ENCODE measurements around the gene RNF7.
"Not testable (repeated sequence)": the region's sequence is repeated elsewhere in the genome, so short reads cannot be mapped to it uniquely, and the experiment has no call there.

Gene RNF7

DNA sequence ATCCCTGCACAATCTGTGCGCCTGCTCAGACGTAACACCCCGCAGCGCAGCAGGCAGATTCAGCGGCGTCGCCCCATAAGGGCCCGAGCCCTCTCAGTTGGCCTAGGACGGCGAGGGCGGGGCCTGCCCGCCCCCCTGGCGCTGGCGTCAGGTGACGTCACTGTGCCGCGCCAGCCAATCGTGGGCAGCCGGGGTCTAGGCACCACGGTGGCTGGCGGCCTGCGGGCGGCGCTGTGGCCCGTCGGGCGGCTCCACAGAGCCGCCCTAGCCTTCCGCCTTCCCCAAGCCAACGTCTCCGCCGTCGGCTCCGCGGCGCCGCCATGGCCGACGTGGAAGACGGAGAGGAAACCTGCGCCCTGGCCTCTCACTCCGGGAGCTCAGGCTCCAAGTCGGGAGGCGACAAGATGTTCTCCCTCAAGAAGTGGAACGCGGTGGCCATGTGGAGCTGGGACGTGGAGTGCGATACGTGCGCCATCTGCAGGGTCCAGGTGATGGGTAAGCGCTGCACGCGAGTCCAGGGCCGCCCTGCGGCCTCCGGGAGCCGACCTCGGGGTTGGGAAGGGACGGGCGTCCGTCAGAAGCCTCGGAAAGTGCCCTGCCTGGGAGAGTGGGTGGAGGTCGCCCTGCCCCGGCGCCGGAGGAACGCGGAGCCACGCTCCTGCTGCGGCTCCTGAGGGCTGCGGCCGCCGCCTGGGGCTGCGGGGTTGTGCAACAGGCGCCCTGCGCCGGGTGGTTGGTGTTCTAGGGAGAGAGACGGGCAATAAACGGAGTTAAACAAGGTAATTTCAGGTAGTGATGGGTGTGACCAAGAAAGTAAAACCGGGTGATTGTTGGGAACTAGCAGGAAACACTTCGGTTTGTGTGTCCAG lies at the start of gene RNF7:
RNF7 (plus strand) TSS at position 277 of the 869 bp plus-strand sequence; CDS start at position 321, 44 bp downstream.
- peak; percentile 87 for DNase-seq (ENCODE audit: low read depth)

DNA sequence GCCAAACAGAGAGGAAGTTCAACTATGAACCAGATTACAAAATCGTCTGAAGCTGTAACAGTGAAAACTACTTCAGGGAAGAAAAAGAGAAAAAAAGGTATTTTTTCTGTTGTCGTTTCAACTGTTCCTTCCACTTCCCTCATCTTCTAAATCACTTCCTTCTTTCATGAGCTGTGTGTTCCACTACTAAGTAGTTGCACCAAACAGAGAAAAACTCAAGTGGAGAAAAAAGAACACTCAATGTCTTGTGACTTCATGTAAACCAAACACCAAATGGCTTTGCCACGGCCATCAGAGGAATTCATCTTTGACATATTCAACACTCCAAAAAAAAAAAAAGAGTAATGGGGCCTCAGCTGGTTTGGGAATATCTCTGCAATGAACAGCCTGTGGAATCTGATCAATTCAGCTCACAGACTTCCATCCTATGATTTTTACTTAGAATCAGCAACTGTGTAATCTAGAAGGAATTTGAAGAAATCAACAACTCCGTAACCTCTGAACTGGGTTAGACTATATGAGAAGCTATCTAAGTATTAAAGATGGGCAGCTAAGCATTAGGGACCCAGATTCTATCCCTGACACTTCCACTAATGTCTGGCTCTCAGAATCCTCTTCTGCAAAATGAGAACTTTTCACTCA lies 47.5 kb upstream of the RNF7 start:
- no peak for DNase-seq (ENCODE audit: low read depth)

DNA sequence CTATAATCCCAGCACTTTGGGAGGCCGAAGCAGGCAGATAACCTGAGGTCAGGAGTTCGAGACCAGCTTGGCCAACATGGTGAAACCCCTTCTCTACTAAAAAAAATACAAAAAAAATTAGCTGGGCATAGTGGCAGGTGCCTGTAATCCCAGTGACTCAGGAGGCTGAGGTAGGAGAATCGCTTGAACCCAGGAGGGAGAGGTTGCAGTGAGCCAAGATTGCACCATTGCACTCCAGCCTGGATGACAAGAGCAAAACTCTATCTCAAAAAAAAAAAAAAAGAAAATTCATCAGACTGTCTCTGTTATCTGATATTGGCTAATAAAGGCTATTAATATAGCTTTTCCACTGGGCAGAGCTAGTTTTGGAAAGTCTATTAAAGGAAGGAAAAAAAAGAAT lies 46.6 kb upstream of the RNF7 start:
- not testable (repeated sequence) for DNase-seq (ENCODE audit: low read depth)

DNA sequence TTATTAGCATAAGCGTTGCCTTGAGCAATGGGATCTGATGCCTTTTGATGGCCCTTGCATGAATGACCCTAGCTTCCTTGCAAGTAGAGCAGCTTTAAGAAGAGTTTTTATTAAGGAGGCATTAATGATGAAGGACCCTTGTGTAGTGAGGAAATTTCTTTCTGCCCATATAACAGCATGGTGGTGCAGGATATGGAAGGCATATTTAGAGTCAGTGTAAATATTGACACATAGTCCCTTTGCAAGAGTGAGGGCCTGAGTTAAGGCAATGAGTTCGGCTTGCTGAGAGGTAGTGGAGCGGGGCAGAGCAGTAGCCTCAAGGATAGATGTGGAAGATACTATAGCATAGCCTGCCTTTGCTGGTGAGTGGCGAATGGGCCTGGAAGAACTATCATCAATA lies 45.1 kb upstream of the RNF7 start:
- not testable (repeated sequence) for DNase-seq (ENCODE audit: low read depth)

DNA sequence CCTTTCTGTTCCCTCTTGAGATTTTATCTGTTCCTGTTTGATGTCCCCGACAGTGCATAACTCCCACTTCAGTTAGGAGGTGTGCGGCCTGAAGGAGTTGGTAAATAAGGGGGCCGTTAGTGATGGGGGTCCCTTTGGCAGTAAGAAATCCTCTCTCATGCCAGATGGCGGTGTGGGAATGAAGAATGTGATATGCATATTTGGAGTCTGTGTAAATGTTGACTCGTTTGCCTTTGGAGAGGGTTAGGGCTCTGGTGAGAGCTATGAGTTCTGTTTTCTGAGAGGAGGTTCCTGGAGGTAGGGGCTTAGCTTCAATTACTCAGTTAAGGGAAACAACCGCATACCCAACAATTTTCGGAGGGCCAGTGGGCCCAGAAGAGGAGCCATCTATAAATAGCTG lies 38.8 kb upstream of the RNF7 start:
- DNase-seq (ENCODE audit: low read depth), result no peak

DNA sequence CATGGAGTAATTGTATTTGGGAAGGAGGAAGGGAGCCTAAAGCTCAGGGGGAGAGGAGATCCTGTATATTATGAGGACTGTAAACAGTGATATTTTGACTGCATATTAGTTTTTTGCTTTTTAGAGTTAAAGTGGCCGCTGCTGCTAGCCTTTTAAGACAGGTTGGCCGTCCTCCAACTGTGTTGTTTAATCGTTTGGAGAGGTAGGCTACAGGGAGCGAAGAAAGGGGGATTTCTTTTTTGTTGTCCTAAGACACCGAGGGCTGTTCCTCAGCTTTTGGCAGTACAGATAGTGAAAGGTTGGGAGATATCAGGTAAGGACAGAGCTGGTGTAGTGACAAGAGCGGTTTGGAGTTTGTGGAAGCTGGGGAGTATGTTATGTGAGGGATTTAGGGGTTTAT lies 38.2 kb upstream of the RNF7 start:
- DNase-seq (ENCODE audit: low read depth), result no peak

DNA sequence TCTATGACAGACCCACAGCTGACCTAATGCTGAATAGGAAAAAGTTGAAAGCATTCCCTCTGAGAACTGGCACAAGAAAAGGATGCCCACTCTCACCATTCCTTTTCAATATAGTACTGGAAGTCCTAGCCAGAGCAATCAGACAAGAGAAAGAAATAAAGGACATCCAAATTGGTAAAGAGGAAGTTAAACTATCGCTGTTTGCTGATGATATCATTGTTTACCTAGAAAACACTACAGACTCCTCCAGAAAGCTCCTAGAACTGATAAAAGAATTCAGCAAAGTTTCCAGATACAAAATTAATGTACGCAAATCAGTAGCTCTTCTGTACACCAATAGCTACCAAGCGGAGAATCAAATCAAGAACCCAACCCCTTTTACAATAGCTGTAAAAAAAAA lies 34.7 kb upstream of the RNF7 start:
- DNase-seq (ENCODE audit: low read depth), result not testable (repeated sequence)

DNA sequence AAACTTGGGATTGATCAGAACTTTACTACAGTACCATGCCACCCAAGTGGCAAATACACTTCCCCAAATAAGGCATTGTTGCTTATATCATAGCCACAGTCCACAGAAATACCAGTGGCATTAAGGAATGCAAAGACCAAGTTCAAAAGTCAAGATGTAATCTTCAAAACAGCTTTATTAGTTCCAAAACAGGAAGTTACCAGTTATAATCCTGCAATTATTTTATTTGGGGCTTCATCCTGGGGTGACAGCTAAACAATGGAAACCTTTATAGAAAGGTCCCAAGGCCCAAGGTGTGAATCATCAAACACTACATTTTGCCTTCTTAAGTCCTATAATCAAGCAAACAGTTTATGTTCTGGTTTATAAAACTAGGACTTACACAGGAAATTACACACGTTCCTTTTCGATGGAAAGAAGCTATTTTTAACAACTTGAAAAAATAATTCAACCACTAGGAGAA lies 30.3 kb upstream of the RNF7 start:
- no peak for DNase-seq (ENCODE audit: low read depth)

DNA sequence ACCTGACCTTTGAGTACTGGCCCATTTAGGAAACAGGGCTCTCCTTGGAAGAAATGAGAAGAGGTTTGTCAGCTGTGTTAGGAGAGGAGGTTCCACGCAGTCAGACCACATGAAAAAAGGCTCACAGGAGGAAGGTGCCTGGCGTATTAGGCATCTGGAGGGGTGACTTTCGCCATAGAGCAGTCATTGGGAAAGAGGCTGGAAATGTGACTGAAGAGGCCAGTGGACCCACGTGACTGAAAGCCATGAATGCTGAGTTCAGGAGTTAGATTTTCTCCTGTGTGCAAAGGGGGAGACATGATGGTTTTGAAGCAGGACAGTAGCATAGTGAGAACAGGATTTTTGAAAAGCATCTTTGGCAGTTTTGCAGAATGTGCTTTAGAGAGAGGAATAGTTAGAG lies 29.7 kb upstream of the RNF7 start:
- no peak for DNase-seq (ENCODE audit: low read depth)

DNA sequence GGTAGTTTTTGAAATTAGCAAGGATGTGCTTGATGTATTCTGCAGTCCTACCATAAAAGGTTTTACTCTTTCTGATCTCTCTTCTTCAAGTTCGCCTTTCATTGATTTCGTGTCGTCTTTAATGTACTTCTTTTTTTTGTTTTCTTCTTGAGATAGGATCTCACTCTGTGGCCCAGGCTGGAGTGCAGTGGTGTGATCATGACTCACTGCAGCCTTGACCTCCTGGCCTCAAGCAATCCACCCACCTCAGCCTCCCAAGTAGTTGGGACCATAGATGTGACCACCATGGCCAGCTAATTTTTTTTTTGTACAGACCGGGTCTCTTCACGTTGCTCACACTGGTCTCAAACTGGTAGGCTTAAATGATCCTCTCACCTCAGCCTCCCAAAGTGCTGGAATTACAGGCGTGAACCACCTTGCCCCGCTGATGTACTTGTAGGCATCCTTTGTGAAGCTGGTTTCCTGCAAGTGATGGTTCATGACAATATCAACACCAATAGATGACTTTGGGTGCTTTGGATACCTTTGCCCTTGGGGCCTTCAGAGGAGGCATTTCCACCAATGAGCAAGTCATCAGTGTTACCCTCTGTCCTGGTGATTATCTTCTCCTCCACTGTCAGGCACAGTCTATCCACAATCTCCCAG lies 28.9 kb upstream of the RNF7 start:
- DNase-seq (ENCODE audit: low read depth), result no peak

DNA sequence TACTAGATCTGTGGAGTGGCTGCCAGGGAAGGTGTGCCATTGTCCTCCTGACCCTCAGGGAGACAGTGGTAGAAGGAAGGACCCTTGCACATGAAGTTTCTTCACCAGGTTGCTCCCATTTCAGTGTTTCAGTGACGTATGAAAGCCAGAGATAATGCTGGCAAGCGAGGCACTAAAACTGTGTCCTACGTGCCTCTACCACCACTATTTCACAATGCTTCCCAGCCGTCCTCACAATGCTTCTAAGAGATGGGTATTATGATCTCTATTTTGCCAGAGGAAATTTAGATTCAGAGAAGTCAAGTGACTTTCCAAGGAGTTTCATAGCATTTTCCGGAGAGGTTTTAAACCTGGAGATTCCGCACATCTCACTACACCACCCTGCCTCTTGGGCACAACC lies 28.0 kb upstream of the RNF7 start:
- no peak for DNase-seq (ENCODE audit: low read depth)

DNA sequence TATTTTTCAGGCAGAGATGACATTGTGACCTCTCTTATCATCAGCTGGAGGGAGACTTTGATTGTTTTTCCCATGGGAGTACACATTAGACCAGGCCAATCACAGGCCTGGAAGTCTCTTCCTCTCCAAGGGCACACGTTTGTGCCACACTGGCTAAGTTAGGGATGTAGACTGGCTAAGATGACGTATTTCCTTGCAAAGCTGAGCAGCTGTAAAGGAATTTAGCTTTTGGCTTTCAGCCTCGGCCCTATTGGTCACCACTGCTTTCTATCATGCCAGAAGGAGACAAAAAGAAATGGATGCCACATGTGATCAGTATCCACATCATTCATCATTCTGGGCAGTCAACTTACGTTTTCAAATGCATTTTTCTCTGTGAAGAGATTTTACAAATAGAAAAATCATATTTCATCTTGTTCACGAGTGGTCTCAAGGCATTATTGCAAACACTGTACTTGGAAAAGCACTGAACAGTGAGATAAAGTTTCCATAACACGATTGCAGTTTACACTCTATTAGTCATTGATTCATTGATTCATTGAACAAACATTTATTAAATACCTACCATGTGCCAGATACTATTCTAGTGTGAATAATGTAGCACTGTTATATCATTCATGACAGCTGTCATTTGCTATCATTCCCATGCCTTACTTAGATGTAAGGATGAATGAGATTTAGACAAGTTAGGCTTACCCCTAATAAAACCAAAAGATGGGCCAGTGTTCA lies 27.0 kb upstream of the RNF7 start:
- DNase-seq (ENCODE audit: low read depth), result no peak

DNA sequence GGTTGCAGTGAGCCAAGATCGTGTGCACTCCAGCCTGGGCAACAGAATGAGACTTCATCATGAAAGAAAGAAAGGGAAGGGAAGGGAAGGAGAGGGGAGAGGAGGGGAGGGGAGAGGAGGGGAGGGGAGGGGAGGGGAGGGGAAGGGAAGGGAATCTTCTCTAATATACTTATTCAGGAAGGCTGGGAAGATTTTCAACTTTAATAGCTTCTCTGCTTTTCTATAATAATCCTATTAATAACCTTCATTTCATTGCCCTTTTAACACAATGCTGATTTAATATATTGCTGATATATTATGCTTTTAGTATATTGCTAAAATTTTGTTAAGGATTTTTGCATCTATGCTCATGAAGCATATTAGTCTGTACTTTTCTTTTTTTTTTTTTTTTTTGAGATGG lies 23.4 kb upstream of the RNF7 start:
- no peak for DNase-seq (ENCODE audit: low read depth)

DNA sequence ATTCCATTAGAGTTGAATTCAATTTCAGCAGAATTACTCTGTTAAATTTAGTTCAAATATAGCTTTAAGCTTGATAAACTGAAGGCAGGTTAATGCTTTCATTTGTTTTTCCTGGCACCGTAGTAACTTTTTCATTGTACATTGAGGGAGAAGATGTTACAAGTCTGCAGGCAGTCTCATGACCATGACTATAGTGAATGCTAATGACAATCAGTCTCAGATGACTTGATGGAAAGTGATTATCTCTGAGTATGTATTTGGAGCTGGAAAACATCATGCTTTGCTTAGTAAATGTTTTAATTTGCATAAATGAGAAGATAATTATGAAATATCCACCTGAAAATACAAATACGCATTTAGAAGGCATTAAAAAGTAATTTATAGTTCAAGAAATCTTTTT lies 16.0 kb upstream of the RNF7 start:
- DNase-seq (ENCODE audit: low read depth), result no peak

DNA sequence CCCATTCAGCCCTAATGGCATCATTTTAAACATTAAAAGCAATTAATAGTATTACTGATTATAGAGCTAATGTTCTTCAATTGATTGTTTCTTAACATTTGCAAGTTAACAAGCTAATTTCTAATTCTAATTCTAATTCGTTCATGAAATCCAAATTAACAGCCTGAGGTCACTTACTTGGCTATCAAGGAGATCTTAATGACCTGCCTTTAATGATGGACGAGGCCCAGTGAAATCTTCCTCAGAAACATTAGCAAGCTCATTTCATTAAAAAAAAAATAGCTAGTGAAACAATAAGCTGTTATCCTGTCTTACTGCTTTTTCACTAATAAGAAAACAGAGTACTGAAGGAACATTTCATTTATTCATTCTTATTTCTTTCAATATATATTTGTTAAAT lies 15.4 kb upstream of the RNF7 start:
- no peak for DNase-seq (ENCODE audit: low read depth)

DNA sequence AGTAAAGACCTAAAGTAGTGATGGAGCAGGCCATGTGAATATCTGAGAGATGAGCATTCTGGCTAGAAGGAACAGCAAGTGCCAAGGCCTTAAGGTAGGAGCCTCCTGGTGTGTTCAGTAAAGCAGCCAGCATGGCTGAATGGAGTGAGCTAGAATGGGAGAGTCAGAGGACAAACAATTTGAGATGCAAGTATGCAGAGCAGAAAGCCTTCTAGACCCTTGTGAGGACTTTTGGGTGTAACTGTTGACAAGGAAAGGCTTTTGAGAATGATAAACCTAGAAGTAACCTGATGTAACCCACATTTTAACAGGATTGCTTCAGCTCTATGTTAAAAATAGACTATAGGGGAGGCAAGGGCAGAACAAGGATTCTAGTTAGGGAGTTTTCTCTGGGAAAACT lies 14.8 kb upstream of the RNF7 start:
- DNase-seq (ENCODE audit: low read depth), result no peak

DNA sequence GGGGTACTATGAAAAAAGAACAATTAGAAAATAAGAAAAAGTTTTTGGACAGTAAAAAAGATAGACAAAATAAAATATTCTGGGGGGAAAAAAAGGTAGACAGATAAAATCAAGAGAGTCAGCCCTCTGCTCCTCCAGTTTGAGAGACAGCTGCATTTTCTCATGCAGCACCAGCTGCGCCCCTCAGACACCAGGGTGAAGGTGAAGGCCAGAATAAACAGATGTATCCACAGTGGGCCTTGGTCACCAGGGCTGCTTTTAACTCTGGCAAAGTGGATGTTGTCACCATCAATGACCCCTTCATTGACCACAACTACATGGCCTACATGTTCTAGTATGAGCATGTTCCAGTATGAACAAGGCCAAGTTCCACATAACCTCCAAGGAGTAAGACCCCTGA lies 13.9 kb upstream of the RNF7 start:
- DNase-seq (ENCODE audit: low read depth), result no peak

DNA sequence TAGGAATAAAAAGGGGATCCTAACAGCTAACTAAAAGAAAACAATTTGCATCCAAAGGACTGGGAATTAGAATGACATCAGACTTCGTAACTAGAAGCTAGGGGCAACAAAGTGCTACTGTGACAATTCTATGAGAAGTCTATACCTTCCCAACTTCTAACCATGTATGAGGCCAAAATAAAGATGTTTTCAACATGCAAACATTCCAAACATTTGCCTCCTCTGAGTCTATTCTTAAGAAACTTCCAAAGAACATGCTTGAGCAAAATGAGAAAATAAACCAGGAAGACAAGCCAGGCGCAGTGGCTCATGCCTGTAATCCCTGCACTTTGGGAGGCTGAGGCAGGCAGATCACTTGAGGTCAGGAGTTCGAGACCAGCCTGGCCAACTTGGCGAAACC lies 13.1 kb upstream of the RNF7 start:
- no peak for DNase-seq (ENCODE audit: low read depth)

DNA sequence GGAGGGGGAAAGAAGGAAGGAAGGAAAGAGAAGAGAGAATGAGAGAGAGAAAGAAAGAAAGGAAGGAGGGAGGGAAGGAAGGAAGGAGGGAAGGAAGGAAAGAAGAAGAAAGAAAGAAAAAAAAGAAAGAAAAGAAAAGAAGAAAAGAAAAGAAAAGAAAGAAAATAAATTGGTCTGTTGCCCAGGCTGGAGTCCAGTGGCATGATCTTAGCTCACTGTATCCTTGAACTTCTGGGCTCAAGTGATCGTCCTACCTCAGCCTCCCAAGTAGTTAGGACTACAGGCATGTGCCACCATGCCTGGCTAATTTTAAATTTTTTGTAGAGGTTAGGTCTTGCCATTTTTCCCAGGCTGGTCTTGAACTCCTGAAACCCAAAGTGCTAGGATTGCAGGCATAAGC lies 11.6 kb upstream of the RNF7 start:
- DNase-seq (ENCODE audit: low read depth), result no peak

DNA sequence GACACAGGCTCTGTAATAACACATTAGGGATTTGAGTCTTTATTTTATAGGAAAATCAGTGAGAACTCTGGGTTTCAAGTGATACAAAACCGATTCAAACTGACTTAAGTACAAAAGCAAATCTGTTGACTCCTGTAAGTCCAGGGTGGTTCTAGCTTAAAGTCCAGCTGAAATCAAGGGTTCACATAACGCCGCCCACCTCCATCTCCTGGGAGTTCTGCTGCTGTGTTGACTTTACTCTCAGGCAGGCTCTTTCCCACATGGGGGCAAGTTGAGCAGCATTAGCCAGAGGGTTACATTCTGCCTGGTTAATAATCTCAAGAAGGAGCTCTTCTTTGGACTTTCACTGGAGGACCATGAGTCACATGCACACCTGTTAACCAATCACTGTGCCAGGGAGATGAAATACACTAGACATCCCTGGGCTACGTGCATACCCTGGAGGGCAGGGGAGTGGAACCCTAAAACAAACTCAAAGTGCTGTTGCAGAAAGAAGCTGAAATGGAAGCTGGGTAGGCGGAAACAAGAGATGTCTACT lies 9.7 kb upstream of the RNF7 start:
- DNase-seq (ENCODE audit: low read depth), result no peak

DNA sequence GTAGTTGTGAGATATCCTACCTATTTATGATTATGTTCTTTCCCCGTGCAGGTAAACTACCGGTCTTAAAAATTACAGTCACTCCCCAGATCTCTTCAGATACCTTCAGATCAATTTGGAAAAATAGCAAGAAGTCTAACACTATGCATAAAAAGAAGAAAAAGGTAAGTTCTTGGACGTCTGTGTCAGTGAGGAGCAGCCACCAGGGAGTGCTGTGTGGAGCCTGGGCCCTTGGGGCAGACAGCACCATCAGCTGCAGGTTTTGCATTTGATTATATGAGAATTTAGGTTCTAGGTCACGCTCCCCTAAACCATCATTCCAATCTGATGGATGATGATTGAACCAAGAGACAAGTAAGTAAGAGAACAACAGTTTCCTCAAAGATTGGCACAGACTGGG lies 8.9 kb upstream of the RNF7 start:
- DNase-seq (ENCODE audit: low read depth), result no peak

DNA sequence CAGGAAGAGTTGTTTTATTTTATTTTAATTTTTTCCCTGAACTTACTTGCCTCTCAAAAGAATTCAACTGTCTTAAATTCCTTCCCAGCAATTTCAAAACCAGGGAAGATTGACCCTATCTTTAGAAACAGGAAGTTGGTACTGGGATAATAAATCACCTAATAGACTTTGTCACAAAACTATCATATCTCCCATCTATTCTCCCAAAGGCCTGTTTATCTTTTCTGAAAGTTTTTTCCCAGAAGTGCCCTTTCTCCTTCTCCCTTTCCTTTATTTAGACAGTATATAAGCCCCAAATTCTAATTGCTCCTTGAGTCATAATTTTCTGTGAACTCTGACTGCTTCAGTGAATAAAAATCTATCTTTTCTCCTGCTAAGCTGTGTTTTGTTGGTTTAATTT lies 2.9 kb upstream of the RNF7 start:
- DNase-seq (ENCODE audit: low read depth), result no peak
